ENCODE results near the gene ACKR4.

ACKR4 gene

DNA sequence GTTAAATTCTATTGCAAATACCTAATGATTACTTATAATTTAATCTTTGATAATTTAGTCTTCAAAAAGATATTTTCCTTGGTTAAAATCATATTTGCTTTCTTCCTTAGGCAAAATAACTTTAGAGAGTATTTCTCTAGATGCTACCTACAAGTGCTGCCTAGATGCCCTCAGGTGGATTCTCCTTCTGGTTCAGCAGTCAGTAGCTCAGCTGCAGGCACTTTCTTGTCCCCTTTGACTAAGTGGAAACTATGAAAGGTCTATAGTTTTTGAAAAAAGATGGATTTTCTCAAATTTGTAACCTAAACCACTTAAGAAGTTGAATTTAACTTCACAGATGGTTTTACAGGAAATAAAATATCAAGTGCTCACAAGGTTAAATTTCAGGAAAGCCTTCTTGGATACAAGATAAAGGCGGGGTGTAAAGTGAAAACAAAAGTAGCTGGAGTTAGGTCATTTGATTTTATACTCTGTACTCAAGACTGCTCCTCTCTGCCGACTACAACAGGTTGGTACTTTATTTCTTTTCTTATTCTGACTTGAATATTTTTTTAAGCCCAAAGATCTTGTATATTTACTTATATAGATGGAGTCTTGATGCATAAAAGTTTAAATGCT is at the start of gene ACKR4:
Gene ACKR4, plus strand, starts transcription at position 455 of the 618 bp plus-strand sequence. CDS start 3,128 bp downstream, outside the sequence.
- peak within 1 kb of the TSS; percentile 3 for H3K4me3 ChIP-seq (ENCODE audit: low read depth, low read length)
- peak; percentile 29 for DNase-seq (ENCODE audit: low read depth)
- TF ChIP-seq, protein P1, sequence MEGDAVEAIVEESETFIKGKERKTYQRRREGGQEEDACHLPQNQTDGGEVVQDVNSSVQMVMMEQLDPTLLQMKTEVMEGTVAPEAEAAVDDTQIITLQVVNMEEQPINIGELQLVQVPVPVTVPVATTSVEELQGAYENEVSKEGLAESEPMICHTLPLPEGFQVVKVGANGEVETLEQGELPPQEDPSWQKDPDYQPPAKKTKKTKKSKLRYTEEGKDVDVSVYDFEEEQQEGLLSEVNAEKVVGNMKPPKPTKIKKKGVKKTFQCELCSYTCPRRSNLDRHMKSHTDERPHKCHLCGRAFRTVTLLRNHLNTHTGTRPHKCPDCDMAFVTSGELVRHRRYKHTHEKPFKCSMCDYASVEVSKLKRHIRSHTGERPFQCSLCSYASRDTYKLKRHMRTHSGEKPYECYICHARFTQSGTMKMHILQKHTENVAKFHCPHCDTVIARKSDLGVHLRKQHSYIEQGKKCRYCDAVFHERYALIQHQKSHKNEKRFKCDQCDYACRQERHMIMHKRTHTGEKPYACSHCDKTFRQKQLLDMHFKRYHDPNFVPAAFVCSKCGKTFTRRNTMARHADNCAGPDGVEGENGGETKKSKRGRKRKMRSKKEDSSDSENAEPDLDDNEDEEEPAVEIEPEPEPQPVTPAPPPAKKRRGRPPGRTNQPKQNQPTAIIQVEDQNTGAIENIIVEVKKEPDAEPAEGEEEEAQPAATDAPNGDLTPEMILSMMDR (conservative IDR thresholded peaks at IDR 0.05; ENCODE audit: low read depth, low read length) = no peak

DNA sequence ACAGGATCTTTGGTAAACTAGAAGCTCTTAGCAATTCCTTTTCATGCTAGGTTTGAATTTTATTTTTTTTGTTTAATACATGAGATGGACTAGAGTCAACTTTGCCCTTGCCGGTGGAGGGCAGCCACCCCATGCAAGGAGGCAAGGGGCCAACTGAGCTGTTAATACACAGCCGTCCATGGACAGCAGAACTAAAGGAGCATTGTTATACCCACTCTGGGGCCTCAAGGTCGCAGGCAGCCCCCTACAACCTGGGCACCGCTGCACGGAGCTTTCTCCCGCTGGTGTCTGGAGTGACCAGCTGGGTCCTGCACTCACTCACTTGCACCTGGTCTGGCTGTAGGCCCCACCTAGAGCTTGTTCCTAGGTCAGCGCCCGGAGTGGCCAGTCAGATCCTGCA is 47.9 kb upstream of the ACKR4 start:
- no peak for DNase-seq (ENCODE audit: low read depth)
- H3K4me3 ChIP-seq (ENCODE audit: low read depth, low read length) = no peak overlapping the region
- TF ChIP-seq, protein P1 (conservative IDR thresholded peaks at IDR 0.05; ENCODE audit: low read depth, low read length) = no peak

DNA sequence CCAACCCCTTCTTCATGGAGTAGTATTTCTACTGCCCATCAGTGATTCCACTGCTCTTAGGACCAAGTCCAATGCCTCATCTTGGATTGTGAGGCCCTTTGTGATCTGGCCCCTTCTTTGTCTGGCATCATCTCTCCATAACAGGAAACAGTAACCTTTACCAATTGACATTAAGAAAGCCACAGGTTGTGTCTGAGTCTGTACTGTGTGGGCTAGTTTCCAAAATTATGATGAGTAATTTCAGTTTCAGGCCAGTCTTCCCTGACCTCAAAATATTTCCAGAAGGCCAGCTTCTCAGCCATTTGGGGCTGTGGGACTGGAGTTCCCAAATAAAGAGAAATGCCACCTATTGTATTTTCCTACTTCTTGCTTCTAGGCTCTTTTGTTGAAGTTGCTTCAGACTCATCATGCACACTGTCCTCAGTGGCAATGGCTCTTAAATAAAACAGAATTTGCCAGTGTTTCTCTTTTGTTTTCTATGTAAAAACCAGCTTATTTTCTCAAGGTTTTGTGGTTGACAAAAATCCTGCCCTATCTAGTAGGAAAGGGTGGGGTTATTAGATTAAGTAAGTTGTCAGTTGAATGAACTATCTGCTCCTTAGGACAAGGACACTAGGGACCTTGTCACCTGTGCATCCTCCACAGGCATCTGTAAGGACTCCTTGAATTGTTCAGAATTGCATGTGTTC is 47.0 kb upstream of the ACKR4 start:
- H3K4me3 ChIP-seq (ENCODE audit: low read depth, low read length) = no peak overlapping the region
- TF ChIP-seq, protein P1 (conservative IDR thresholded peaks at IDR 0.05; ENCODE audit: low read depth, low read length) = no peak
- DNase-seq (ENCODE audit: low read depth) = peak; percentile 87

DNA sequence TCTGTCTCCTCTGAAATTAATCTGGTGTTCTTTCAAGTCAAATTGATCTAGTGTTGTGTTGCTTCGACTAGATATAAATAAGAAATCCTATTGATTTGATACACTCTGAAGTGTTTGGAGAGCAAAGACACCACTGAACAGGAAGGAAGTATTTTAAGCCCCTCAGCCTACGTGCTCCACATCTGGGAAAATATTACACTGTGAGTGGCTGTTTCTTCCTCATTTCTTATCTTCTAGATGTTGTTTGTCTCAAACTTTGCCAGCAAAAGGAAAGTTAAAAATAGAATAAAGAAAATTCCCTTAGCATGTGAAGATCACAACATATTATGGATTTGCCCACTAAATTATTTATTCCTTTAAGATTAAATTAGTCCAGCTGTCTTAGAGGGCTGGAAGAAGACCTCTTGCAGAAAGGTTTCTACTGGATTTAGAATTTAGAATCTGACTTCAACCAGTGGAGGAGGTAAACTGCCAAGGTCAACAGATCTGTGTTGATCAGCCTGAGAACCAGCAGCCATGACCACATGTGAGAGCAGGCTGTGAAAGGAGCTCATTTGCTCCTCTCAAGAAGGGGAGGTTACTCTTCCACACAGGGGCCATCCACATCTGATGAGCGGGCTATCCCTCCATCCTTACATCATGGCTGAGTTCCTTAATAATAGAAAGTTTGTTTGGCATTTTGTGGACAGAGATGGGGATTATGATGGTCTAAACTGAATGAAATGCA is 46.3 kb upstream of the ACKR4 start:
- peak; percentile 74 for DNase-seq (ENCODE audit: low read depth)
- no peak overlapping the region for H3K4me3 ChIP-seq (ENCODE audit: low read depth, low read length)
- TF ChIP-seq, protein P1 (conservative IDR thresholded peaks at IDR 0.05; ENCODE audit: low read depth, low read length) = no peak

DNA sequence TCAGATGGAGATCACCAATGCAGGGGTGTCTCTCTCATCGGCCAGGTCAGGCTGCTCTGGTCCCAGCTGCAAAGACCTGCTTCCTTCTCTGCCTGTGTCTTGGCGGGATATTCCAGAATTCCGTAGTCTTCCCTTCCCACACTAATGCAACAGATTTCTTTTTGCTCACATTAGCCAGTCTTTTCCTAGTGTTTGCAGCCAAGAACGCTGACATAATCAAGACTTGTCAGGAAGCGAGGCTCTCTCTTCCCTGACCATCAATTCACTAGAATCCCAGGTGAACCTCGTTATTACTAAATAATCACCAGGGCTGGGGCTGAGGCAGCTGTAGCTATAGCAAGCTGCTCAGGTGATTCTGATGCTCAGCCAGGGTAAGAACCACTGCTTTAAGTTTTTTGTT is 43.2 kb upstream of the ACKR4 start:
- DNase-seq (ENCODE audit: low read depth) = no peak
- H3K4me3 ChIP-seq (ENCODE audit: low read depth, low read length) = no peak overlapping the region
- TF ChIP-seq, protein P1 (conservative IDR thresholded peaks at IDR 0.05; ENCODE audit: low read depth, low read length) = no peak

DNA sequence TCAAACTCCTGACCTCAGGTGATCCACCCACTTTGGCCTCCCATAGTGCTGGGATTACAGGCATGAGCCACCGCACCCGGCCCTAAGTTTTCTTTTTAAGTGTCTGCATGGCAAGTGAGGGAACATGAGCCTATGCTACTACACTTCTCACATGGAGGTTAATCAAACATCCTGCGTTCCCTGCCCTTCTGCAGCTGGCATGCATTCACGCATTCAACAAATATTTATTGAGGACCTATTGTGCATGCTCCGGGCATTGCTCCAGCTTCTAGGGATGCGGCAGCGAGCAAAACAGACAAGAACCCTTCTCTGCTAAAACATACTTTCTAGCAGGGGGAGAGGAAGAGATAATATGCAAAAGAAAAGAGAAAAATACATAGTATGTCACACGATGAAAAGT is 42.6 kb upstream of the ACKR4 start:
- no peak overlapping the region for H3K4me3 ChIP-seq (ENCODE audit: low read depth, low read length)
- TF ChIP-seq, protein P1 (conservative IDR thresholded peaks at IDR 0.05; ENCODE audit: low read depth, low read length) = no peak
- peak; percentile 86 for DNase-seq (ENCODE audit: low read depth)

Measured in choroid plexus epithelial cell (primary cell).